ENCODE results near the gene UEVLD. TPM values are rescaled to one million over a fixed set of nuclear protein-coding genes. Genes with fewer than 3 reads are reported as not detected.

The UEVLD gene
- total and polyA plus RNA-seq, 9 of the 15 experiments (the other 6 are each of a cell fraction or from before 2014, with no cell fraction given), result 4.7 to 12.6 (median 7.4) TPM

- no peak for TF ChIP-seq TSHZ1 (CRISPR knock-in tag; IDR thresholded peaks at IDR 0.05)
- peak; percentile 65 for TF ChIP-seq EP300 (IDR thresholded peaks at IDR 0.05; ENCODE audit: low read length)
- no peak for TF ChIP-seq PBX2 (CRISPR knock-in tag; IDR thresholded peaks at IDR 0.05; ENCODE audit: low read depth)
- TF ChIP-seq PBX2 (tag; conservative IDR thresholded peaks at IDR 0.05; ENCODE audit: low read depth), result peak; percentile 63; the same call in 1 of the 2 replicates
- peak; percentile 77 to 83 for TF ChIP-seq KDM1A (IDR thresholded peaks at IDR 0.05)
- no peak for TF ChIP-seq ZNF780A (CRISPR knock-in tag; IDR thresholded peaks at IDR 0.05)
- peak; percentile 83 for TF ChIP-seq C11orf30 (IDR thresholded peaks at IDR 0.05; ENCODE audit: low read depth)
- TF ChIP-seq HLTF (IDR thresholded peaks at IDR 0.05), result no peak
- no peak for TF ChIP-seq NUFIP1 (IDR thresholded peaks at IDR 0.05; ENCODE audit: partially characterized antibody)
- no peak for TF ChIP-seq XRCC5 (IDR thresholded peaks at IDR 0.05; ENCODE audit: low read depth, low read length)
- TF ChIP-seq ZEB2 (IDR thresholded peaks at IDR 0.05), result peak; percentile 54; the same call in 1 of the 2 replicates
- TF ChIP-seq UBTF (IDR thresholded peaks at IDR 0.05; ENCODE audit: borderline replicate concordance in 1 of 2, low read depth in 2 of 2, low read length in 2 of 2), result no peak
- peak; percentile 31; the same call in 1 of the 2 replicates for TF ChIP-seq CTBP1 (IDR thresholded peaks at IDR 0.05; ENCODE audit: borderline replicate concordance)
Observed at GRCh38 chr11:18578975-18579598, 9.4 kb downstream of the UEVLD start (continued).
